SU-DHL-6 (cell line): Measurements from ENCODE around the gene LTB.

Source experiments
- H2AFZ ChIP-seq: fragments of 200-600 bp; sonication (generic); 2 replicates; pipeline ENCODE4 v1.6.1; 2014; ENCODE audit warnings: low read depth, mild to moderate bottlenecking, moderate library complexity, mixed read lengths, antibody characterized with exemption, low read length; ENCODE audit not compliant: severe bottlenecking
- H3F3A ChIP-seq: fragments of 200-600 bp; shearing (Covaris generic); 2 replicates; pipeline ENCODE4 v1.6.0; 2016; ENCODE audit warnings: antibody characterized with exemption, mild to moderate bottlenecking; ENCODE audit not compliant: insufficient read depth
- H3K27ac ChIP-seq: fragments of 200-600 bp; sonication (generic); 2 replicates; pipeline ENCODE4 v1.5.1; 2016; ENCODE audit warnings: low read depth, mild to moderate bottlenecking, low read length, moderate library complexity, mixed read lengths
- H3K27me3 ChIP-seq: fragments of 200-600 bp; sonication (generic), shearing (Covaris generic); 2 replicates; pipeline ENCODE4 v1.6.0; 2014; ENCODE audit warnings: mild to moderate bottlenecking, low read length
- H3K36me3 ChIP-seq: fragments of 200-600 bp; sonication (generic); 2 replicates; pipeline ENCODE4 v1.6.1; 2014; ENCODE audit warnings: mild to moderate bottlenecking, low read length, mixed read lengths
- H3K4me2 ChIP-seq: fragments of 300-600, 200-600 bp; shearing (Covaris generic), sonication (generic); 2 replicates; pipeline ENCODE4 v1.6.0; 2014; ENCODE audit warnings: low read length, low read depth, mild to moderate bottlenecking; ENCODE audit not compliant: poor library complexity, severe bottlenecking
- H3K4me3 ChIP-seq: fragments of 200-600 bp; sonication (generic); 2 replicates; pipeline ENCODE4 v1.5.1; 2014; ENCODE audit warnings: antibody characterized with exemption, low read length, mild to moderate bottlenecking, mixed read lengths; ENCODE audit not compliant: insufficient read depth, poor library complexity, severe bottlenecking
- H3K79me2 ChIP-seq: fragments of 200-600 bp; sonication (generic); 2 replicates; pipeline ENCODE4 v1.6.1; 2014; ENCODE audit warnings: mild to moderate bottlenecking, low read length, moderate library complexity; ENCODE audit not compliant: insufficient read depth
- H3K9ac ChIP-seq: fragments of 200-600 bp; sonication (generic); 2 replicates; pipeline ENCODE4 v1.7.0; 2014; ENCODE audit warnings: mild to moderate bottlenecking, low read length
- H3K9me2 ChIP-seq: fragments of 200-600 bp; sonication (generic); replicated peaks from 2 replicates; pipeline ENCODE4 v1.6.1; 2014; ENCODE audit warnings: low read length; ENCODE audit not compliant: insufficient read depth
- H3K9me3 ChIP-seq: fragments of 200-600 bp; sonication (generic); 2 replicates; pipeline ENCODE4 v1.6.1; 2014; ENCODE audit warnings: low read length, mixed read lengths; ENCODE audit not compliant: insufficient read depth
- H4K20me1 ChIP-seq: fragments of 200-600 bp; sonication (generic); 2 replicates; pipeline ENCODE4 v1.6.1; 2014; ENCODE audit warnings: low read depth, mild to moderate bottlenecking, antibody characterized with exemption, low read length, moderate library complexity, mixed read lengths
- EZH2phosphoT487 ChIP-seq: fragments of 200-600 bp; sonication (generic), shearing (Covaris generic); conservative IDR thresholded peaks from 2 replicates; pipeline ENCODE4 v1.6.1; 2018; ENCODE audit warnings: mild to moderate bottlenecking, antibody characterized with exemption, low read length, moderate library complexity, mixed read lengths
- TF ChIP-seq, protein P1 (sequence below): fragments of 200-600 bp; sonication (generic); IDR thresholded peaks from one replicate; pipeline ENCODE4 v1.5.1; 2017; ENCODE audit warnings: antibody characterized with exemption, mild to moderate bottlenecking, low read length, moderate library complexity; ENCODE audit not compliant: insufficient read depth, poor library complexity, severe bottlenecking

LTB gene

GRCh38 chr6:31530659-31531058 is 51.6 kb downstream of the LTB start:
- no peak for TF ChIP-seq EZH2phosphoT487
- TF ChIP-seq, protein P1, sequence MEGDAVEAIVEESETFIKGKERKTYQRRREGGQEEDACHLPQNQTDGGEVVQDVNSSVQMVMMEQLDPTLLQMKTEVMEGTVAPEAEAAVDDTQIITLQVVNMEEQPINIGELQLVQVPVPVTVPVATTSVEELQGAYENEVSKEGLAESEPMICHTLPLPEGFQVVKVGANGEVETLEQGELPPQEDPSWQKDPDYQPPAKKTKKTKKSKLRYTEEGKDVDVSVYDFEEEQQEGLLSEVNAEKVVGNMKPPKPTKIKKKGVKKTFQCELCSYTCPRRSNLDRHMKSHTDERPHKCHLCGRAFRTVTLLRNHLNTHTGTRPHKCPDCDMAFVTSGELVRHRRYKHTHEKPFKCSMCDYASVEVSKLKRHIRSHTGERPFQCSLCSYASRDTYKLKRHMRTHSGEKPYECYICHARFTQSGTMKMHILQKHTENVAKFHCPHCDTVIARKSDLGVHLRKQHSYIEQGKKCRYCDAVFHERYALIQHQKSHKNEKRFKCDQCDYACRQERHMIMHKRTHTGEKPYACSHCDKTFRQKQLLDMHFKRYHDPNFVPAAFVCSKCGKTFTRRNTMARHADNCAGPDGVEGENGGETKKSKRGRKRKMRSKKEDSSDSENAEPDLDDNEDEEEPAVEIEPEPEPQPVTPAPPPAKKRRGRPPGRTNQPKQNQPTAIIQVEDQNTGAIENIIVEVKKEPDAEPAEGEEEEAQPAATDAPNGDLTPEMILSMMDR, result no peak
- Histone ChIP-seq H3K27ac (no peak overlapping the region), H3K4me2 (no peak overlapping the region), H3K79me2 (peaks cover 17% of the 10 kb centered on the region), H3K27me3 (no peaks in the 10 kb centered on the region), H3K9me2 (no peaks in the 10 kb centered on the region), H3K36me3 (peaks cover 47% of the 10 kb centered on the region), H4K20me1 (peaks cover 42% of the 10 kb centered on the region), H3K4me3 (no peak overlapping the region), H2AFZ (no peak overlapping the region), H3K9ac (no peak overlapping the region), H3K9me3 (no peaks in the 10 kb centered on the region), H3F3A (peaks cover 55% of the 10 kb centered on the region)
